Uterus (tissue), 2 donors: ENCODE measurements around the gene KCNQ1.

Experiments used
- CTCF ChIP-seq, 4 experiments: fragments of 200-600 bp in 2 of 4; fragments of 450-650 bp in 2 of 4; sonication (generic) in 2 of 4; IDR thresholded peaks; one replicate each; pipeline ENCODE4 v1.5.1; 2016 to 2019; ENCODE audit warnings: antibody characterized with exemption in 4 of 4, mild to moderate bottlenecking in 2 of 4, moderate library complexity in 1 of 4
- POLR2A ChIP-seq, 2 donors: fragments of 450-650 bp; IDR thresholded peaks; one replicate each; pipeline ENCODE4 v1.6.1; 2016; ENCODE audit warnings: antibody characterized with exemption in 2 of 2, mild to moderate bottlenecking in 1 of 2, moderate library complexity in 1 of 2

DNA sequence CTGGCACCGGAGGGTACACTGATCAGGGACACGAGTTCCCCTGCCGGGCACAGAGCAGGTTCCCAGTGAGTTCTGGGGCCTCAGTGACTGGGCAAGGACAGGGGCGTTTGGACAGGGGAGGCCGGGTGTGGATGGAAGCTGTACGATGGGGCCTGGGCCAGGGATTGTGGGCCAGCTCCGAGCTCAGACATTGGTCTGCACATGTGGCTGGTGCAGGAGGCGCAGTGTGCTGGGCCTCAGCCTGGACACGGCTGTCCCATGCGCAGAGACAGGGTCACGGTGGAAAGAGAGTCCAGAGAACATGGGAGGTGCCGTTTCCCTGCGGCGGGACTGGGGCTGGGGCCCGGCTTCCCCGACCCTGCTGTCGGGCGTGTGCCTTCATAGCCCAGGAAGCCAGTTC, 380.0 kb downstream of the KCNQ1 start:
- no peak for TF ChIP-seq POLR2A (IDR thresholded peaks at IDR 0.05)
- TF ChIP-seq CTCF (IDR thresholded peaks at IDR 0.05) = no peak
